GM12865 (cell line): ENCODE data around the gene S100A12.

Source experiments
- DNase-seq: peaks from one replicate; pipeline ENCODE4 v3.0.0; 2010; ENCODE audit warnings: low read depth
- H3K4me3 ChIP-seq: 2 replicates; pipeline ENCODE4 v1.5.1; 2011; ENCODE audit warnings: mild to moderate bottlenecking, low read depth, low read length, control low read depth
- CTCF ChIP-seq: IDR thresholded peaks from 2 replicates; pipeline ENCODE4 v1.5.1; 2011; ENCODE audit warnings: low read length, control low read depth, low read depth, inconsistent platforms; ENCODE audit not compliant: insufficient read depth; ENCODE audit errors: missing control alignments

Gene S100A12

DNA sequence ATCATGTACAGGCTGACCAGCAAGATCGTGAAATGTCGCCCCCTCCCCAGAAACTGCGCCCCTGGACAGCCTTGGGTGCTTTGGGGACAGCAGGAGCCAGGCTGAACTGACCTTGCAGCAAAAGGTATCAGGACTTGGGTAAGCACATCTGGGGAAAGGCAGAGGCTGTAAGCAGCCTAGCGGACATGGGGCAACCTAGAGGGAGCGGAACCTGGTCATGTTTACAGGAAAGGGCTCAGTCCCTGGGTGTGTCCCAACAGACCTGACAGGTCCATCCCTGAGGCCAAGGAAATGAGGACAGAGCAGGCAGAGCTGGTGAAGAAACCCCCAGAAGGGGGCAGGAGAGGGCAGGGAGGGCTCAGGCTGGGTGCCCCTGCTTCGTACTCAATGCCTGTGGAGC, 18.5 kb upstream of the S100A12 start:
- no peak for DNase-seq
- no peak for TF ChIP-seq CTCF
- H3K4me3 ChIP-seq, result no peak overlapping the region

DNA sequence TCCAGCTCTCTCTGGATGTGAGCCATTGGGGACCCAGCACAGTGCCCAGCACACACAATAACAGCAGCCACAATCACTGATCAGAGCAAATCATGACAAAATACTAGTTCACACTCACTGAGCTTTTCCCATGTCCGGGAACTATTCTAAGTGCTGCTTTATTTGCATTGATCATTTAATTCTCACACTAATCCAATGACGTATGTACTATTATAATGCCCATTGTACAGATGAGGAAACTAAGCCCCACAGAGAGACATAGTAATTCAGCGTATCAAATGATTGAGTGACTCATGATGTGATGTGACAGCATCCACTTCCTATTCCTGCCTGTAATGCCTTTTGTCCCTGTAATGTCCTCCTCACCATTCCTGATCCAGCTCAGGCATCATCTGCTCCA, 17.4 kb upstream of the S100A12 start:
- DNase-seq, result no peak
- TF ChIP-seq CTCF, result no peak
- no peak overlapping the region for H3K4me3 ChIP-seq

GRCh38 chr1:153392258-153392657, 16.8 kb upstream of the S100A12 start:
- no peak for DNase-seq
- no peak overlapping the region for H3K4me3 ChIP-seq
- TF ChIP-seq CTCF, result no peak

- no peak for DNase-seq
- H3K4me3 ChIP-seq, result no peak within 1 kb of the TSS
- no peak for TF ChIP-seq CTCF
These were observed 15.7 kb upstream of the S100A12 start, which contains the start of gene S100A8 for GRCh38 chr1:153390938-153391710. Gene S100A8 (minus strand): TSS chr1:153391073. CDS start chr1:153390535, 538 bp downstream.

DNA sequence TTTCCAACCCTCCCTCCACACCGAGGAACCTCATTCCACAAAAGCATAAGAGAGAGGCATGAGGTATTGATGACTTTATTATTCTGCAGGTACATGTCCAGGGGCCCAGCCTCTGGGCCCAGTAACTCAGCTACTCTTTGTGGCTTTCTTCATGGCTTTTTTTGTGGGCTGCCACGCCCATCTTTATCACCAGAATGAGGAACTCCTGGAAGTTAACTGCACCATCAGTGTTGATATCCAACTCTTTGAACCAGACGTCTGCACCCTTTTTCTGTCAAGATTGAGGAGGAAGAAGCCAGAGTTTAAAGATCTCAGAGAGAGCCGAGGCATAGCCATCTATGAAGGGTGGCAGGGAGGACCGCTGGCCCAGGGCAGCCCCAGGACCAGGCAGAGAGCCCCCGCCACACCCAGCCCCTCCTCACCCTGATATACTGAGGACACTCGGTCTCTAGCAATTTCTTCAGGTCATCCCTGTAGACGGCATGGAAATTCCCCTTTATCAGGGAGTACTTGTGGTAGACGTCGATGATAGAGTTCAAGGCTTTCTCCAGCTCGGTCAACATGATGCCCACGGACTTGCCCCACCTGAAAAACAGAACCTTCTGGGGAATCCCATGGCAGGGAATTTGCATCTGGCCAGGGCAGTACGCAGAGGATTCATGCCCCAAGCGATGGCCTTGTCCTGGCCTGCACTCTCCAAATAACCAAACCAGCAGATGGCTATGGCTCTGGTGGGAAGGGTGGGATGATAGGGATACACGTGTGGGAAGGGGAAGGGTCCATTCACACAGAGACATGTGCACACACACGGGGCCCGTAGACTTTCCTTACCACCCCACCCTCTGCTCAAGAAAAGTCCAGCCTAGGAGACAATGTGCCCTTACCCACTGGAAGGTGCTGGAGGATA, 14.8 kb upstream of the S100A12 start:
- no peak for TF ChIP-seq CTCF
- no peak for DNase-seq
- H3K4me3 ChIP-seq, result no peak overlapping the region

DNA sequence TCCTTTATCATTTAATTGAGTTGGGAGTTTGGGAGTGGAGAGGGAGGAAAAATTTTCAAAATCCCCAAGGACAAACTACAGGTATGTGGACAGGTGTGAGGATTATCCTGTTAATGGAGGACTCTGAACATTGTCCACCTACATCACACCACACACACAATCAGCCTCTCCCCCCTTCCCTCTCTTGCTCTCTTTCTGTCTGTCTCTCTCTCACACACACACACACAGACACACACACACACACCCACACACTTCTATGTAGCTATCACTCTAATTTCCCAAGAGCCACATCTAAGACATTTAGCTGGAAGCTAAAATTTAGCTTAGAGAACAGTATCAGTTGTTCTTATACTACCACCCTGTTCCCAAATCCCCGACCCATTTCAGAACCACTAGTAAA, 14.0 kb upstream of the S100A12 start:
- TF ChIP-seq CTCF, result no peak
- DNase-seq, result no peak
- no peak overlapping the region for H3K4me3 ChIP-seq
